ENCODE data around the gene FIS1. TPM values are rescaled to one million over a fixed set of nuclear protein-coding genes. Genes with fewer than 3 reads are reported as not detected.
"Not testable (repeated sequence)": the region's sequence is repeated elsewhere in the genome, so short reads cannot be mapped to it uniquely, and the experiment has no call there.

Gene FIS1
- 118 and 136 TPM in 2 replicates for total RNA-seq

DNA sequence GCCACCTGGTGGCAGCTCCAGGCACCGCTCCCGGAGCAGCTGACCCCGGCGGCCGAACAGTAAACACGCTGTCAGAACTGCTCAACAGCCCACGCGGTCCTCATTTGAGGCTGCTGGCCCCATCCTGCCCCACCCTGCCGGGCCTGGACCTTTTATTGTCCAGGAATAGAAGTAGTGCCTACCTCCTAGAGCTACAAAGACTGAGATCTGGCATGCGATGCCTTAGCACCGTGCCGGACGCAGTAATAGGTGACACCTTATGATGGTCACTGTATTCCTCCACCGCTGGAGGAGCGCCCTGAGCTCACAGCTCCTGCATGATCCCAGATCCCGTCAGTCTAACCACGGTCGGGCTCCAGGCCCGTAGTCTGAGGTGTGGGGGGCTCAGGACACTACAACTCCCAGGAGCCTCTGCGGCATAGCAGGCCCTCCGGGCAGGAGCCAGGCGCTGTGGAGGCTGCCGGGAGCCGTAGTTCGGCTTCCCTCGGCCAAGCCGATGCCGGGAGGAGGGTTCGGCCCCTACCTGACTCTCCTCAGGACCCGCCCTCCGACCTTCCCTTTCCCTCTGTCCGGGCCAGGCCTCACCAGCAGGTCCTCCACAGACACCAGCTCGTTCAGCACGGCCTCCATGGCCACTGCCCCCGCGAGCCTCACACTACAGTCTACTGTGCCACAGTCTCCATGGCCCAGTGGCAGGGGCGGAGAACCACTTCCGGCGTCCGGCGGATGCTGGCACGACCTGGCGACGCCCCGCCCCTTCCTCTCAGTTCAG lies at the start of gene FIS1:
FIS1 (minus strand) TSS at position 707 of the 772 bp plus-strand sequence; CDS start at position 630, 77 bp downstream.
- Histone ChIP-seq H3K36me3 (ENCODE audit: insufficient read depth, low read length) (peaks cover 29% of the 10 kb centered on the region), H4K20me1 (ENCODE audit: insufficient read depth, low read length) (peaks cover 19% of the 10 kb centered on the region), H3K4me3 (ENCODE audit: insufficient read depth, low read length) (peak within 1 kb of the TSS; percentile 99), H2AFZ (ENCODE audit: low read length) (peak within 1 kb of the TSS; percentile 99), H3K27ac (ENCODE audit: low read depth, low read length) (peak within 1 kb of the TSS; percentile 87), H3K9me3 (ENCODE audit: low read depth, low read length) (no peaks in the 10 kb centered on the region), H3K4me1 (ENCODE audit: insufficient read depth, low read length) (peaks cover 12% of the 10 kb centered on the region), H3K27me3 (ENCODE audit: insufficient read depth, low read length) (no peaks in the 10 kb centered on the region), H3K4me2 (ENCODE audit: insufficient read depth, low read length) (peak within 1 kb of the TSS; percentile 99), H3K79me2 (ENCODE audit: insufficient read depth, low read length) (peaks cover 69% of the 10 kb centered on the region)
- peak; percentile 98 for DNase-seq (ENCODE audit: insufficient read length, low spot score, missing footprints)
- TF ChIP-seq, protein P1, sequence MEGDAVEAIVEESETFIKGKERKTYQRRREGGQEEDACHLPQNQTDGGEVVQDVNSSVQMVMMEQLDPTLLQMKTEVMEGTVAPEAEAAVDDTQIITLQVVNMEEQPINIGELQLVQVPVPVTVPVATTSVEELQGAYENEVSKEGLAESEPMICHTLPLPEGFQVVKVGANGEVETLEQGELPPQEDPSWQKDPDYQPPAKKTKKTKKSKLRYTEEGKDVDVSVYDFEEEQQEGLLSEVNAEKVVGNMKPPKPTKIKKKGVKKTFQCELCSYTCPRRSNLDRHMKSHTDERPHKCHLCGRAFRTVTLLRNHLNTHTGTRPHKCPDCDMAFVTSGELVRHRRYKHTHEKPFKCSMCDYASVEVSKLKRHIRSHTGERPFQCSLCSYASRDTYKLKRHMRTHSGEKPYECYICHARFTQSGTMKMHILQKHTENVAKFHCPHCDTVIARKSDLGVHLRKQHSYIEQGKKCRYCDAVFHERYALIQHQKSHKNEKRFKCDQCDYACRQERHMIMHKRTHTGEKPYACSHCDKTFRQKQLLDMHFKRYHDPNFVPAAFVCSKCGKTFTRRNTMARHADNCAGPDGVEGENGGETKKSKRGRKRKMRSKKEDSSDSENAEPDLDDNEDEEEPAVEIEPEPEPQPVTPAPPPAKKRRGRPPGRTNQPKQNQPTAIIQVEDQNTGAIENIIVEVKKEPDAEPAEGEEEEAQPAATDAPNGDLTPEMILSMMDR (IDR thresholded peaks at IDR 0.05; ENCODE audit: extremely low read depth, low read depth, low read length): peak; percentile 80

DNA sequence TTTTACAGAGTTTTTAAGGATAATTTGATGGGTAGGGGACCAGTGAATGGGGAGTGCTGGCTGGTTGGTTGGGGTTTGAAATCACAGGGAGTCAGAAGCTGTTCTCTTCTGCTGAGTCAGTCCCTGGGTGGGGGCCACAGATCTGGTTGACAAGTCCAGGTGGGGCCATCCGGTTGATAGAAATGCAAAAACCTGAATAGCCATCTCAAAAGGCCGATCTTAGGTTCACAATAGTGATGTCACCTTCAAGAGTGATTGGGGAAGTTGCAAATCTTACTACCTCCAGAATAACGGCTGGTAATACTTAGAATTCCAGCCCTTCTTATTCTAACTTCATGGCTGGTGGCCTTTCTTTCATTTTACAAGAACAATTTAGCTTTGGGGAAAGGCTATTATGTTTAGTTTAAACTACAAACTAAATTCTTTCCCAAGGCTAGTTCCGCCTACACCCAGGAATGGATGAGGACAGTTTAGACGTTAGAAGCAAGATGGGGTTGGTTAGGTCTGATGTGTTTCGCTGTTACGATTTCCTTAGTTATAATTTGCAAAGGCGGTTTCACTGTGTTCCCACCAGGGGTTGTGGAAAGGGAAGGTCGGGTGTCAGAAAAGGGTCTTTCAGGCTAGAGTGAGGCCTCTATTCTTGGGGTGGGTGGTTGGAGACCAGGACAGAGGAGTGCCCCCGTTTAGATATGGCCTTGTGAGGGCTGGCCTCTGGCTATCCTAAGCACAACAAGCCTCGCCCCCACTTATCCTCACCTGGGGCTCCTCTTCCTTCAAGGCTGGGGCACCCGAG lies 49.4 kb upstream of the FIS1 start:
- H3K27me3 ChIP-seq (ENCODE audit: insufficient read depth, low read length): peaks cover 32% of the 10 kb centered on the region
- no peaks in the 10 kb centered on the region for H3K9me3 ChIP-seq (ENCODE audit: low read depth, low read length)
- no peak overlapping the region for H3K4me3 ChIP-seq (ENCODE audit: insufficient read depth, low read length)
- H3K27ac ChIP-seq (ENCODE audit: low read depth, low read length): no peak overlapping the region
- no peak overlapping the region for H3K4me2 ChIP-seq (ENCODE audit: insufficient read depth, low read length)
- H3K79me2 ChIP-seq (ENCODE audit: insufficient read depth, low read length): no peaks in the 10 kb centered on the region
- DNase-seq (ENCODE audit: insufficient read length, low spot score, missing footprints): no peak
- TF ChIP-seq, protein P1 (IDR thresholded peaks at IDR 0.05; ENCODE audit: extremely low read depth, low read depth, low read length): no peak
- H3K4me1 ChIP-seq (ENCODE audit: insufficient read depth, low read length): no peaks in the 10 kb centered on the region
- H3K36me3 ChIP-seq (ENCODE audit: insufficient read depth, low read length): no peaks in the 10 kb centered on the region
- no peaks in the 10 kb centered on the region for H4K20me1 ChIP-seq (ENCODE audit: insufficient read depth, low read length)
- no peak overlapping the region for H2AFZ ChIP-seq (ENCODE audit: low read length)

DNA sequence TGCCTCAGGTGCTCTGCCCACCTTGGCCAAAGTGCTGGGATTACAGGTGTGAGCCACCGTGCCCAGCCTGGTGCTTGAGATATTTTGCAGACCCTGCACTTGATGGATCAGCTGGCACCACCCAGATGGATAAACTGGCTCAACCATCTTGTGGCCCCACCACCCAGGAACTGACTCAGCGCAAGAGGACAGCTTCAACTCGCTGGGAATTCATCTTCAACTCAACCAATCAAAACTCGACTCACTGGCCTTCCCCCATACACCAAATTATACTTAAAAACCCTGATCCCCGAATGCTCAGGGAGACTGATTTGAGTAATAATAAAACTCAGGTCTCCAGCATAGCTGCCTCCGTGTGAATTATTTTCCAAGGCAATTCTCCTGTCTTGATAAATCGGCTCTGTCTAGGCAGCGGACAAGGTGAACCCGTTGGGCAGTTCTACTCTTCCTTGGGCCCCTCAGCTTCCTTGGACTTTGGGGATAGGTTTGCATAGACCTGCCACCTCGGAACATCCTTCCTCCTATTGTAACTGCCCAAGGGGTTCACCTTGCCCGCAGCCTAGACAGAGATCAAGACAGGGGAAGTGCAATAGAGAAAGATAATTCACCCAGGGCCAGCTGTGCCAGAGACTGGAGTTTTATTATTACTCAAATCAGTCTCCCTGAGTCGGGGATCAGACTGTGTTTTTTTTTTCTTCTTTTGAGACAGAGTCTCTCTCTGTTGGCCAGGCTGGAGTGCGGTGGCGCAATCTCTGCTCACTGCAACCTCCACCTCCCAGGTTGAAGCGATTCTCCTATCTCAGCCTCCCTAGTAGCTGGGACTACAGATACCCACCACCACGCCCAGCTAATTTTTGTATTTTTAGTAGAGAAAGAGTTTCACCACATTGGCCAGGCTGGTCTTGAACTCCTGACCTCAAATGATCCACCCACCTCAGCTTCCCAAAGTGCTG lies 48.5 kb upstream of the FIS1 start:
- H3K4me2 ChIP-seq (ENCODE audit: insufficient read depth, low read length); H3K27ac ChIP-seq (ENCODE audit: low read depth, low read length); H3K4me3 ChIP-seq (ENCODE audit: insufficient read depth, low read length); H2AFZ ChIP-seq (ENCODE audit: low read length); H3K79me2 ChIP-seq (ENCODE audit: insufficient read depth, low read length); H3K4me1 ChIP-seq (ENCODE audit: insufficient read depth, low read length); H3K36me3 ChIP-seq (ENCODE audit: insufficient read depth, low read length); DNase-seq (ENCODE audit: insufficient read length, low spot score, missing footprints); H4K20me1 ChIP-seq (ENCODE audit: insufficient read depth, low read length); H3K9me3 ChIP-seq (ENCODE audit: low read depth, low read length): not testable (repeated sequence)
- peaks cover 30% of the 10 kb centered on the region for H3K27me3 ChIP-seq (ENCODE audit: insufficient read depth, low read length)

DNA sequence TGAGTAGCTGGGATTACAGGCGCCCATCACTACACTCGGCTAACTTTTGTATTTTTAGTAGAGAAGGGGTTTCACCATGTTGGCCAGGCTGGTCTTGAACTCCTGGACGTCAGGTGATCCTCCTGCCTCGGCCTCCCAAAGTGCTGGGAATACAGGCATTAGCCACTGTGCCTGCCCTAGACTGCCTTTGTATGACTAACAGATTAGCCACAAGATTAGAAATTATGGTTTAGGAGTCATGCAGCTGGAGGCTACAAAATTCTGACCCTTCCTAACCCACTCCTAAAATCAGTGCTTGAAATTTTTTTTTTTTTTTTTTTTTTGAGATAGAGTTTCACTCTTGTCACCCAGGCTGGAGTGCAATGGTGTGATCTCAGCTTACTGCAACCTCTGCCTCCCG lies 47.7 kb upstream of the FIS1 start:
- H4K20me1 ChIP-seq (ENCODE audit: insufficient read depth, low read length); H2AFZ ChIP-seq (ENCODE audit: low read length); H3K27ac ChIP-seq (ENCODE audit: low read depth, low read length); H3K36me3 ChIP-seq (ENCODE audit: insufficient read depth, low read length); H3K4me2 ChIP-seq (ENCODE audit: insufficient read depth, low read length); H3K4me1 ChIP-seq (ENCODE audit: insufficient read depth, low read length); DNase-seq (ENCODE audit: insufficient read length, low spot score, missing footprints); H3K9me3 ChIP-seq (ENCODE audit: low read depth, low read length); H3K4me3 ChIP-seq (ENCODE audit: insufficient read depth, low read length); H3K79me2 ChIP-seq (ENCODE audit: insufficient read depth, low read length): not testable (repeated sequence)
- peaks cover 29% of the 10 kb centered on the region for H3K27me3 ChIP-seq (ENCODE audit: insufficient read depth, low read length)
